H1 (cell line): ENCODE data around the gene BCL2. TPM values are rescaled to one million over a fixed set of nuclear protein-coding genes. Genes with fewer than 3 reads are reported as not detected.

Source experiments
- CTCF ChIA-PET: fragments of 300-600 bp; sonication (Branson Sonifier 250); formaldehyde crosslinking; loops from one replicate; lab custom pipeline; 2021; ENCODE audit not compliant: partially characterized antibody; lab: Charles Lee
- POLR2A ChIA-PET: fragments of 300-600 bp; sonication (Branson Sonifier 250); formaldehyde crosslinking; loops from one replicate; lab custom pipeline; 2021; ENCODE audit warnings: inconsistent platforms; ENCODE audit not compliant: partially characterized antibody; lab: Charles Lee
- DNase-seq, 2 experiments: peaks; one replicate each; pipeline versions ENCODE4 v3.0.0 to v3.0.0-alpha.2; 2010 to 2022; ENCODE audit warnings: low spot score in 2 of 2, low read depth in 1 of 2, mixed read lengths in 1 of 2
- FAIRE-seq: peaks from 2 replicates; lab custom pipeline; 2011; peaks lifted over from hg19 to GRCh38; lab: Jason Lieb, UNC
- H2AFZ ChIP-seq: 2 replicates; pipeline ENCODE4 v1.8.1; 2012; ENCODE audit warnings: low read length, inconsistent platforms
- H2AK5ac ChIP-seq: 2 replicates; pipeline ENCODE4 v1.6.1; 2013; ENCODE audit warnings: low read depth, low read length
- H2BK120ac ChIP-seq: replicated peaks from 2 replicates; pipeline ENCODE3; 2013; ENCODE audit warnings: low read depth, low read length, inconsistent platforms
- H2BK12ac ChIP-seq: 2 replicates; pipeline ENCODE4 v1.6.1; 2013; ENCODE audit warnings: low read depth, low read length
- H2BK15ac ChIP-seq: 2 replicates; pipeline ENCODE4 v1.6.1; 2013; ENCODE audit warnings: low read length
- H2BK20ac ChIP-seq: 2 replicates; pipeline ENCODE4 v1.6.1; 2013; ENCODE audit warnings: low read length
- H2BK5ac ChIP-seq: 2 replicates; pipeline ENCODE4 v1.6.1; 2013; ENCODE audit warnings: low read depth, low read length
- H3K14ac ChIP-seq: 2 replicates; pipeline ENCODE4 v1.6.1; 2013; ENCODE audit warnings: inconsistent platforms; ENCODE audit not compliant: insufficient read length
- H3K18ac ChIP-seq: 2 replicates; pipeline ENCODE4 v1.6.1; 2013; ENCODE audit warnings: low read length; ENCODE audit errors: extremely low read depth
- H3K23ac ChIP-seq: 2 replicates; pipeline ENCODE4 v1.6.1; 2013; ENCODE audit warnings: inconsistent platforms; ENCODE audit not compliant: insufficient read length
- H3K23me2 ChIP-seq: 2 replicates; pipeline ENCODE4 v1.6.1; 2013; ENCODE audit warnings: low read depth, low read length
- H3K27ac ChIP-seq: 2 replicates; pipeline ENCODE4 v1.6.1; 2011; ENCODE audit warnings: low read depth, low read length, inconsistent platforms
- H3K27me3 ChIP-seq, 4 experiments: replicated peaks in 1 of 4; 1 replicate in 1 of 4; 2 replicates in 3 of 4; pipeline versions ENCODE4 v1.6.1 to v1.8.1; 2011 to 2013; ENCODE audit warnings: low read length in 3 of 4, mild to moderate bottlenecking in 3 of 4, inconsistent platforms in 2 of 4, mixed read lengths in 2 of 4, moderate library complexity in 1 of 4; ENCODE audit not compliant: control insufficient read depth in 3 of 4, insufficient read depth in 3 of 4; ENCODE audit errors: extremely low read depth in 1 of 4
- H3K36me3 ChIP-seq, 4 experiments: 2 replicates each; pipeline versions ENCODE4 v1.6.1 to v1.8.1; 2011 to 2013; ENCODE audit warnings: mild to moderate bottlenecking in 4 of 4, low read length in 3 of 4, moderate library complexity in 2 of 4, control low read depth in 1 of 4, inconsistent platforms in 1 of 4; ENCODE audit not compliant: insufficient read depth in 4 of 4, control insufficient read depth in 2 of 4
- H3K4ac ChIP-seq: replicated peaks from 2 replicates; pipeline ENCODE3; 2013; ENCODE audit warnings: low read length, low read depth, mixed read lengths, inconsistent platforms; ENCODE audit not compliant: insufficient read length
- H3K4me1 ChIP-seq, 4 experiments: replicated peaks in 1 of 4; 1 replicate in 1 of 4; 2 replicates in 3 of 4; pipeline versions ENCODE4 v1.6.1 to v1.8.1; 2011 to 2013; ENCODE audit warnings: low read length in 3 of 4, inconsistent platforms in 2 of 4, mixed read lengths in 1 of 4; ENCODE audit not compliant: insufficient read depth in 4 of 4, control insufficient read depth in 3 of 4
- H3K4me2 ChIP-seq, 2 experiments: 2 replicates each; pipeline versions ENCODE4 v1.6.1 to v1.8.1; 2011 to 2013; ENCODE audit warnings: low read depth in 2 of 2, low read length in 2 of 2, control low read depth in 1 of 2, inconsistent platforms in 1 of 2, mild to moderate bottlenecking in 1 of 2; ENCODE audit not compliant: insufficient read depth in 1 of 2
- H3K4me3 ChIP-seq, 4 experiments: fragments of 200-600, 300-600 bp in 1 of 4; sonication (generic), shearing (Covaris generic), sonication (Bioruptor Twin) in 1 of 4; 2 replicates each; pipeline versions ENCODE4 v1.5.1 to v1.8.1; 2011 to 2016; ENCODE audit warnings: low read length in 4 of 4, low read depth in 3 of 4, control low read depth in 2 of 4, inconsistent platforms in 2 of 4, mild to moderate bottlenecking in 2 of 4, mixed read lengths in 1 of 4, moderate library complexity in 1 of 4; ENCODE audit not compliant: insufficient read depth in 2 of 4; ENCODE audit errors: extremely low read depth in 1 of 4
- H3K56ac ChIP-seq: replicated peaks from 2 replicates; pipeline ENCODE3; 2013; ENCODE audit warnings: low read depth, mild to moderate bottlenecking, mixed read lengths, low read length, inconsistent platforms; ENCODE audit not compliant: insufficient read length
- H3K79me1 ChIP-seq: 2 replicates; pipeline ENCODE4 v1.6.1; 2013; ENCODE audit warnings: low read depth, low read length, control low read depth
- H3K79me2 ChIP-seq, 2 experiments: 2 replicates each; pipeline versions ENCODE4 v1.6.1 to v1.8.1; 2012 to 2013; ENCODE audit warnings: low read length in 2 of 2, mild to moderate bottlenecking in 2 of 2, inconsistent platforms in 1 of 2; ENCODE audit not compliant: insufficient read depth in 2 of 2, control insufficient read depth in 1 of 2
- H3K9ac ChIP-seq, 4 experiments: replicated peaks in 1 of 4; 1 replicate in 1 of 4; 2 replicates in 3 of 4; pipeline versions ENCODE4 v1.6.1 to v1.8.1; 2011 to 2013; ENCODE audit warnings: low read depth in 3 of 4, low read length in 3 of 4, control low read depth in 2 of 4, mild to moderate bottlenecking in 2 of 4, moderate library complexity in 2 of 4, inconsistent platforms in 1 of 4; ENCODE audit errors: extremely low read depth in 1 of 4
- H3K9me3 ChIP-seq, 2 experiments: 2 replicates each; pipeline versions ENCODE4 v1.6.1 to v1.8.1; 2012 to 2013; ENCODE audit warnings: mild to moderate bottlenecking in 2 of 2, moderate library complexity in 2 of 2, control low read depth in 1 of 2, inconsistent platforms in 1 of 2, low read depth in 1 of 2, low read length in 1 of 2, mixed read lengths in 1 of 2; ENCODE audit not compliant: insufficient read depth in 2 of 2
- H4K20me1 ChIP-seq, 2 experiments: replicated peaks in 1 of 2; 2 replicates each; pipeline versions ENCODE3 to v1.8.1; 2011 to 2013; ENCODE audit warnings: inconsistent platforms in 2 of 2, low read length in 2 of 2, mild to moderate bottlenecking in 1 of 2; ENCODE audit not compliant: insufficient read depth in 2 of 2, control insufficient read depth in 1 of 2
- H4K5ac ChIP-seq: 2 replicates; pipeline ENCODE4 v1.6.1; 2013; ENCODE audit warnings: low read length, low read depth, mixed read lengths, inconsistent platforms; ENCODE audit not compliant: insufficient read length
- H4K8ac ChIP-seq: 2 replicates; pipeline ENCODE4 v1.8.0; 2013; ENCODE audit warnings: mild to moderate bottlenecking, moderate library complexity, low read length, inconsistent platforms; ENCODE audit not compliant: insufficient read depth; ENCODE audit errors: extremely low read depth
- H4K91ac ChIP-seq: replicated peaks from 2 replicates; pipeline ENCODE3; 2013; ENCODE audit warnings: low read length, mixed read lengths, inconsistent platforms; ENCODE audit not compliant: insufficient read length
- YY1 ChIP-seq: IDR thresholded peaks from 2 replicates; pipeline ENCODE4 v1.6.1; 2011; ENCODE audit warnings: low read depth, mild to moderate bottlenecking, low read length
- WGBS, 2 experiments: shearing (Covaris generic) in 1 of 2; methylation state at CpG; one replicate each; pipeline versions ENCODE4 v1.1.6 to v1.1.7; 2013 to 2015; ENCODE audit warnings: low lambda C conversion rate in 2 of 2, mixed read lengths in 2 of 2, inconsistent platforms in 1 of 2, low coverage in 1 of 2, missing lambda C conversion rate in 1 of 2; ENCODE audit not compliant: insufficient replicate concordance in 2 of 2, insufficient coverage in 1 of 2, insufficient read length in 1 of 2; ENCODE audit errors: extremely low coverage in 1 of 2, missing lambda C conversion rate in 1 of 2; 5-methylcytosine and 5-hydroxymethylcytosine counted together
- polyA plus RNA-seq, 7 experiments: library from polyadenylated mRNA; depleted of rRNA in 3 of 7; stranded (reverse) in 5 of 7; unstranded in 2 of 7; fragments of >200 nt in 5 of 7; fragments of 200-250 nt in 2 of 7; gene quantifications; 1 replicate in 5 of 7; 2 replicates in 1 of 7; 4 replicates in 1 of 7; pipeline versions ENCODE4 v1.2.1 to v1.2.3, GENCODE V29; 2011 to 2013; ENCODE audit warnings: missing spikeins in 2 of 7, mixed read lengths in 2 of 7
- total RNA-seq: library from RNA; stranded (reverse); fragmentation: NEBNext Ultra II Directional; extraction: Animal tissue kit (Norgen Biotek cat#: 25700); gene quantifications from 2 replicates; pipeline ENCODE4 v1.2.1, GENCODE V29; 2021

BCL2 gene
- total and polyA plus RNA-seq, 2 of the 8 experiments (the other 6 are each of a cell fraction or from before 2014, with no cell fraction given), result 0.59 to 4.5 TPM

GRCh38 chr18:63273222-63273927 lies 46.2 kb downstream of the BCL2 start:
- Histone ChIP-seq H3K23me2 (no peaks in the 10 kb centered on the region), H3K27ac (no peak overlapping the region), H3K23ac (no peak overlapping the region), H2AK5ac (no peak overlapping the region), H3K9me3 (no peaks in the 10 kb centered on the region), H3K79me2 (no peaks in the 10 kb centered on the region), H3K4me1 (peaks cover 0 to 2% (median 0%) of the 10 kb centered on the region in 4 experiments; a peak in 1 of 7 replicates), H4K91ac (no peak overlapping the region), H4K5ac (no peak overlapping the region), H3K4me2 (no peak overlapping the region), H3K4ac (no peak overlapping the region), H3K9ac (no peak overlapping the region), H3K36me3 (no peaks in the 10 kb centered on the region), H2AFZ (no peak overlapping the region), H4K20me1 (no peaks in the 10 kb centered on the region), H3K14ac (no peak overlapping the region), H3K56ac (no peak overlapping the region), H2BK5ac (no peak overlapping the region), H3K27me3 (no peaks in the 10 kb centered on the region), H2BK120ac (no peak overlapping the region), H3K4me3 (no peak overlapping the region), H2BK12ac (no peak overlapping the region), H3K79me1 (no peaks in the 10 kb centered on the region), H2BK15ac (no peak overlapping the region), H4K8ac (no peak overlapping the region), H3K18ac (no peak overlapping the region), H2BK20ac (no peak overlapping the region)
- POLR2A ChIA-PET, result interaction anchor here (0.6 kb wide), 1 partner anchor 94 kb away, joined by 3 read pairs; no protein-coding TSS in a partner anchor
- no peak for TF ChIP-seq YY1
- 90% methylated on average over 13 of the region's 13 CpGs; no CpG with 5 or more reads in 1 of the 2 experiments for WGBS, 2 experiments
- CTCF ChIA-PET, result interaction anchor here (0.6 to 1.5 kb wide), 6 partner anchors 9 to 695 kb away, joined by 3 read pairs; no protein-coding TSS in a partner anchor
- no peak for DNase-seq
- FAIRE-seq, result no peak
